GM20000 (cell line): ENCODE data around the gene CALN1.

ENCODE experiments used
- DNase-seq: peaks from one replicate; pipeline ENCODE4 v3.0.0; 2012; ENCODE audit warnings: low spot score
- TF ChIP-seq, protein P1 (sequence below): IDR thresholded peaks from 2 replicates; pipeline ENCODE4 v1.5.1; 2012; ENCODE audit warnings: mild to moderate bottlenecking, control low read depth; ENCODE audit errors: extremely low read depth, missing control alignments

CALN1 gene

GRCh38 chr7:71754828-71755227, 657.3 kb downstream of the CALN1 start:
- no peak for DNase-seq
- TF ChIP-seq, protein P1, sequence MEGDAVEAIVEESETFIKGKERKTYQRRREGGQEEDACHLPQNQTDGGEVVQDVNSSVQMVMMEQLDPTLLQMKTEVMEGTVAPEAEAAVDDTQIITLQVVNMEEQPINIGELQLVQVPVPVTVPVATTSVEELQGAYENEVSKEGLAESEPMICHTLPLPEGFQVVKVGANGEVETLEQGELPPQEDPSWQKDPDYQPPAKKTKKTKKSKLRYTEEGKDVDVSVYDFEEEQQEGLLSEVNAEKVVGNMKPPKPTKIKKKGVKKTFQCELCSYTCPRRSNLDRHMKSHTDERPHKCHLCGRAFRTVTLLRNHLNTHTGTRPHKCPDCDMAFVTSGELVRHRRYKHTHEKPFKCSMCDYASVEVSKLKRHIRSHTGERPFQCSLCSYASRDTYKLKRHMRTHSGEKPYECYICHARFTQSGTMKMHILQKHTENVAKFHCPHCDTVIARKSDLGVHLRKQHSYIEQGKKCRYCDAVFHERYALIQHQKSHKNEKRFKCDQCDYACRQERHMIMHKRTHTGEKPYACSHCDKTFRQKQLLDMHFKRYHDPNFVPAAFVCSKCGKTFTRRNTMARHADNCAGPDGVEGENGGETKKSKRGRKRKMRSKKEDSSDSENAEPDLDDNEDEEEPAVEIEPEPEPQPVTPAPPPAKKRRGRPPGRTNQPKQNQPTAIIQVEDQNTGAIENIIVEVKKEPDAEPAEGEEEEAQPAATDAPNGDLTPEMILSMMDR: no peak

GRCh38 chr7:71753956-71754664, 658.0 kb downstream of the CALN1 start:
- DNase-seq: no peak
- TF ChIP-seq, protein P1: no peak

- no peak for DNase-seq
- TF ChIP-seq, protein P1: no peak
Observed at GRCh38 chr7:71753236-71753635, 658.9 kb downstream of the CALN1 start.

- TF ChIP-seq, protein P1: peak; percentile 27
- peak; percentile 63 for DNase-seq
Observed at GRCh38 chr7:71752171-71752935, 659.8 kb downstream of the CALN1 start.

GRCh38 chr7:71750290-71750689, 661.8 kb downstream of the CALN1 start:
- no peak for DNase-seq
- TF ChIP-seq, protein P1: no peak

DNA sequence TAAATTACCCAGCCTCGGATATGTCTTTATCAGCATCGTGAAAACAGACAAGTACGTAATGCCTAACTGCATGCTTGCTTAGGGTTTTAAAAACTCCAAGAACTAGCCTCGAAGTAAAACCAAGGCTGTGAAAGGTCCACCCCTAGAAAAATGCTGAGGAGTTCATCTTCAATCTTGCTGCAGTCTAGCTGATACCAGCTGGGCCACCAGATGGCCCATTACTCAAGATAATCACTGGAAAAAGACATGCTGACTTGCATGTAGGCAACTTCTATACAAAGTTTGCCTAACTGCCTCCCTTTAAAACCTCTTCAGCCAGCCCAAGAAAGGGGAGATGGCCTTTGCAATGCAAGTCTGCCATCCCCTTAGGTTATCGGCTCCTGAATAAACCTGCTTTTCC, 666.1 kb downstream of the CALN1 start:
- TF ChIP-seq, protein P1: no peak
- no peak for DNase-seq

DNA sequence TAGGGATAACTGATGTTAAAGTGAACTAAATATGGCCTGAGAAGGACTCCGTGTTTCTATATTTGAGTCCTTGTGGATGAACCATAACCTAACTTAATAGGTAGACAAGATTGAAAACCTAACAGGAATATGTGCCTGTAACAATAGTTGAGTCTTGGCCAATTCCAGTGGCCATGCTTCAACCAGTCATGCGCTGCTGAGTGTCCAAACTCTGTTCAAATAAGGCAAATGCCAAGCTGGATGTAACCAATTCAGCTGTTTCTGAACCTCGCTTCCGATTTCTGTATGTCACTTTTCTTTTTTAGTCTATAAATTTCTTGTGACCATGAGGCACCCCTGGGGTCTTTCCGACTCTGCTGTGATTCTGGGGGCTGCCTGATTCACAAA, 672.0 kb downstream of the CALN1 start:
- no peak for DNase-seq
- TF ChIP-seq, protein P1: no peak
